GM12801 (cell line): ENCODE measurements around the gene SLC12A2.

ENCODE experiments used
- CTCF ChIP-seq: IDR thresholded peaks from one replicate; pipeline ENCODE4 v1.5.1; 2011; ENCODE audit warnings: control low read depth; ENCODE audit not compliant: insufficient read length; ENCODE audit errors: extremely low read depth

SLC12A2 gene

GRCh38 chr5:128135286-128135685 lies 51.7 kb downstream of the SLC12A2 start:
- no peak for TF ChIP-seq CTCF

- no peak for TF ChIP-seq CTCF
Measured at GRCh38 chr5:128143911-128144310, 60.3 kb downstream of the SLC12A2 start.

- no peak for TF ChIP-seq CTCF
Measured at GRCh38 chr5:128144491-128144890, 60.9 kb downstream of the SLC12A2 start.

- TF ChIP-seq CTCF = no peak
Measured at GRCh38 chr5:128146671-128147070, 63.1 kb downstream of the SLC12A2 start.

- no peak for TF ChIP-seq CTCF
Measured at GRCh38 chr5:128154943-128155342, 71.4 kb downstream of the SLC12A2 start.

GRCh38 chr5:128155776-128156175 lies 72.2 kb downstream of the SLC12A2 start:
- no peak for TF ChIP-seq CTCF

- TF ChIP-seq CTCF = no peak
Measured at GRCh38 chr5:128156521-128156920, 73.0 kb downstream of the SLC12A2 start.

GRCh38 chr5:128158342-128158741 lies 74.8 kb downstream of the SLC12A2 start:
- no peak for TF ChIP-seq CTCF
